ENCODE measurements around the gene RICTOR.

GRCh38 chr5:39109606-39110005 is 35.4 kb upstream of the RICTOR start:
- TF ChIP-seq LEF1 (IDR thresholded peaks at IDR 0.05; ENCODE audit: borderline replicate concordance), result no peak
- TF ChIP-seq NFRKB (IDR thresholded peaks at IDR 0.05), result no peak
- TF ChIP-seq TARDBP (IDR thresholded peaks at IDR 0.05), result no peak
- no peak for TF ChIP-seq FOXM1 (IDR thresholded peaks at IDR 0.05; ENCODE audit: borderline replicate concordance)
- no peak for TF ChIP-seq HDGF (IDR thresholded peaks at IDR 0.05; ENCODE audit: borderline replicate concordance)
- no peak for TF ChIP-seq SP1 (IDR thresholded peaks at IDR 0.05)
- no peak for TF ChIP-seq ZNF384 (IDR thresholded peaks at IDR 0.05)
- no peak for TF ChIP-seq SUZ12 (IDR thresholded peaks at IDR 0.05)
- TF ChIP-seq BHLHE40 (IDR thresholded peaks at IDR 0.05; ENCODE audit: borderline replicate concordance), result no peak

Data from HEK293T (cell line).